KMS-11 (cell line): Measurements from ENCODE around the gene GALNT10.

ENCODE experiments used
- H2AFZ ChIP-seq: fragments of 200-600 bp; sonication (generic); 2 replicates; pipeline ENCODE4 v1.6.1; 2016; ENCODE audit warnings: antibody characterized with exemption, mixed run types, low read depth
- H3K27ac ChIP-seq: fragments of 200-600 bp; sonication (generic); 2 replicates; pipeline ENCODE4 v1.6.1; 2016; ENCODE audit warnings: mild to moderate bottlenecking, mixed run types
- H3K27me3 ChIP-seq: fragments of 200-600 bp; sonication (generic); 2 replicates; pipeline ENCODE4 v1.6.1; 2017; ENCODE audit warnings: mild to moderate bottlenecking, low read depth, mixed run types, moderate library complexity; ENCODE audit not compliant: insufficient read depth
- H3K36me3 ChIP-seq: fragments of 200-600 bp; sonication (generic); 2 replicates; pipeline ENCODE4 v1.6.1; 2017; ENCODE audit warnings: mild to moderate bottlenecking, mixed run types; ENCODE audit not compliant: insufficient read depth
- H3K4me1 ChIP-seq: fragments of 200-600 bp; sonication (generic); 2 replicates; pipeline ENCODE4 v1.6.1; 2016; ENCODE audit warnings: mild to moderate bottlenecking, low read depth, mixed run types; ENCODE audit not compliant: poor library complexity, severe bottlenecking
- H3K4me2 ChIP-seq: fragments of 200-600 bp; sonication (generic); 2 replicates; pipeline ENCODE4 v1.7.0; 2016; ENCODE audit warnings: mild to moderate bottlenecking, mixed run types
- H3K4me3 ChIP-seq: fragments of 200-600 bp; sonication (generic); IDR thresholded peaks from 2 replicates; pipeline ENCODE4 v1.6.1; 2017; ENCODE audit warnings: low read depth, low read length, mixed read lengths; ENCODE audit not compliant: insufficient read depth
- H3K79me2 ChIP-seq: fragments of 200-600 bp; sonication (generic); 2 replicates; pipeline ENCODE4 v1.6.1; 2016; ENCODE audit warnings: low read depth, mixed run types; ENCODE audit not compliant: insufficient read depth
- H3K9ac ChIP-seq: fragments of 200-600 bp; sonication (generic); 2 replicates; pipeline ENCODE4 v1.6.1; 2016; ENCODE audit warnings: mild to moderate bottlenecking, mixed run types
- H4K20me1 ChIP-seq: fragments of 200-600 bp; sonication (generic); 2 replicates; pipeline ENCODE4 v1.6.1; 2016; ENCODE audit warnings: mild to moderate bottlenecking, mixed run types; ENCODE audit not compliant: insufficient read depth
- TF ChIP-seq, protein P1 (sequence below): fragments of 200-600 bp; sonication (generic); conservative IDR thresholded peaks from 2 replicates; pipeline ENCODE4 v1.6.1; 2017; ENCODE audit warnings: low read depth, mild to moderate bottlenecking, antibody characterized with exemption, low read length, moderate library complexity, mixed read lengths

Gene GALNT10

DNA sequence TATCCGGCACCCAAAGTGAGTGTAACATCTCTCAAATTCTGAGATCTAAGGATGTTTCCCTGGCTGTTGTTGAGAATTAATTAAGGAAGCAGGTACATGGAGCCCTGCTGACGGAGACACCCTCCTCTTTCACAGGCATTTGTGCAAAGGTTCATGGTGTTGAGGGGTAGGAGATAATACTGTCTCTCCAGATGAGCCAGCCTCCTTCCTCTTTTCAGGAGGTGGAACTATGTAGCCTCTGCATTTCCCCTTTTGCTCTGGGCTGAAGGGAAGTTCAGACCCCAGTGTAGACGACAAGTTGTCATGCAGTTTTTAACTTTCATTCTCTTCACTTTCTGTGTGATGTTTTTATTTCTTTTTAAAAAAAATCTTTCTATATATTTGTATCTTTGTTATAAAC, 107.5 kb downstream of the GALNT10 start:
- Histone ChIP-seq H3K4me3 (no peak overlapping the region), H3K9ac (no peak overlapping the region), H2AFZ (no peak overlapping the region), H3K27me3 (no peaks in the 10 kb centered on the region), H4K20me1 (no peaks in the 10 kb centered on the region), H3K4me1 (peaks cover 37% of the 10 kb centered on the region), H3K79me2 (no peaks in the 10 kb centered on the region), H3K27ac (no peak overlapping the region), H3K4me2 (no peak overlapping the region), H3K36me3 (no peaks in the 10 kb centered on the region)
- TF ChIP-seq, protein P1, sequence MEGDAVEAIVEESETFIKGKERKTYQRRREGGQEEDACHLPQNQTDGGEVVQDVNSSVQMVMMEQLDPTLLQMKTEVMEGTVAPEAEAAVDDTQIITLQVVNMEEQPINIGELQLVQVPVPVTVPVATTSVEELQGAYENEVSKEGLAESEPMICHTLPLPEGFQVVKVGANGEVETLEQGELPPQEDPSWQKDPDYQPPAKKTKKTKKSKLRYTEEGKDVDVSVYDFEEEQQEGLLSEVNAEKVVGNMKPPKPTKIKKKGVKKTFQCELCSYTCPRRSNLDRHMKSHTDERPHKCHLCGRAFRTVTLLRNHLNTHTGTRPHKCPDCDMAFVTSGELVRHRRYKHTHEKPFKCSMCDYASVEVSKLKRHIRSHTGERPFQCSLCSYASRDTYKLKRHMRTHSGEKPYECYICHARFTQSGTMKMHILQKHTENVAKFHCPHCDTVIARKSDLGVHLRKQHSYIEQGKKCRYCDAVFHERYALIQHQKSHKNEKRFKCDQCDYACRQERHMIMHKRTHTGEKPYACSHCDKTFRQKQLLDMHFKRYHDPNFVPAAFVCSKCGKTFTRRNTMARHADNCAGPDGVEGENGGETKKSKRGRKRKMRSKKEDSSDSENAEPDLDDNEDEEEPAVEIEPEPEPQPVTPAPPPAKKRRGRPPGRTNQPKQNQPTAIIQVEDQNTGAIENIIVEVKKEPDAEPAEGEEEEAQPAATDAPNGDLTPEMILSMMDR = no peak

DNA sequence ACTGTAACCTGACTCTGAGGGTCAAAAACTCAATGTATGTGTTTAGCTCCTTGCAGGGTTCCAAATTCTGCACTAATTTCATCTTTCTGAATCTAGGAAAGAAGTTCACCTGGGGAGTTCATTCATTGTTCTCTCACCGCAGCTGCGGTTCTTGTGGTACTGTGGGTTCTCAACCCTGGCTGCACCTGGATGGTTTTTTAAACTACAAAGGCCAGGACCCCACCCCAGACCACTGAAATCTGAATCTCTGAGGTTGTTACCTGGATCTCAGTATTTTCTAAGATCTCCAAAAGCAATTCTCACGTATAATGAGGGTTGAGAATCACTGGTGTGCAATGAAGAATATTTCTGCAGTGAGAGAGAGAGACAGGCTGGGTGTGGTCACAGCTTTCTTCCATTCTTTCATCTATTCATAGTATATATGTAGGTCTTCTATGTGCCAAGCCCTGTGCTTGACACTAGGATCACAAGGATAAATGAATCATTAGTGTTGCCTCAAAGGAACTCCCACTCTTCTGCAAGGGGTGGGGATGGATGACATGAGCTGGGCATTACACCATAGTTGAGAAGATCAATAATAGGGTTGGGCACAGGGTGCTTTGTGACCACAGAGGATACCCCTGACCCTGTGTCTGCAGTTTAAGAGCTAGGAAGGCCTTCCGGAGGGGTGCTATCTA, 109.8 kb downstream of the GALNT10 start:
- no peaks in the 10 kb centered on the region for H3K36me3 ChIP-seq
- no peaks in the 10 kb centered on the region for H3K79me2 ChIP-seq
- peak overlapping the region; percentile 48; the same call in 1 of the 2 replicates for H3K27ac ChIP-seq
- H3K4me1 ChIP-seq = peaks cover 37% of the 10 kb centered on the region
- no peaks in the 10 kb centered on the region for H3K27me3 ChIP-seq
- no peak overlapping the region for H2AFZ ChIP-seq
- TF ChIP-seq, protein P1 = no peak
- H3K9ac ChIP-seq = no peak overlapping the region
- H3K4me3 ChIP-seq = no peak overlapping the region
- H4K20me1 ChIP-seq = no peaks in the 10 kb centered on the region
- peak overlapping the region; percentile 43; the same call in 1 of the 2 replicates for H3K4me2 ChIP-seq

DNA sequence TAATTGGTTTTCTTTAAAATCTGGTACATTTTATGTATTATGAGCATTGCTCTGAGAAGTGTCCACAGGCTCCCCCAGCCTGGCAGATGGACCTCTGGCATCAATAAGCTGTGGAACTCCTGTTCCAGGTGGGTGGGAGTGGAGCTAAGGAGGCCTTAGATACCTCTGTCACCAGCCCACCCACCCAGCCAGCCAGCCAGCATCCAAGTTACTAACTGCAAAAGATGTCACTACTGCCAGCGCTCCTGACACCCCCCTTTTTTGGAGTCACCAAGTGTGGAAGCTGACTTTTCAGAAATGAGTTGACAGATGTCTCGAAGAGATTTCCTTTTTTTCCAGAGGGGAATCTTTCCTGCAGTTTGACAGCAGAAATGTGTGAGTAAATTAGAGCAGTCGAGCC, 111.2 kb downstream of the GALNT10 start:
- no peaks in the 10 kb centered on the region for H3K79me2 ChIP-seq
- no peaks in the 10 kb centered on the region for H4K20me1 ChIP-seq
- TF ChIP-seq, protein P1 = no peak
- peaks cover 39% of the 10 kb centered on the region for H3K4me1 ChIP-seq
- no peaks in the 10 kb centered on the region for H3K36me3 ChIP-seq
- no peak overlapping the region for H3K4me3 ChIP-seq
- H3K9ac ChIP-seq = no peak overlapping the region
- no peak overlapping the region for H3K27ac ChIP-seq
- peak overlapping the region; percentile 43; the same call in 1 of the 2 replicates for H3K4me2 ChIP-seq
- H2AFZ ChIP-seq = no peak overlapping the region
- H3K27me3 ChIP-seq = no peaks in the 10 kb centered on the region

DNA sequence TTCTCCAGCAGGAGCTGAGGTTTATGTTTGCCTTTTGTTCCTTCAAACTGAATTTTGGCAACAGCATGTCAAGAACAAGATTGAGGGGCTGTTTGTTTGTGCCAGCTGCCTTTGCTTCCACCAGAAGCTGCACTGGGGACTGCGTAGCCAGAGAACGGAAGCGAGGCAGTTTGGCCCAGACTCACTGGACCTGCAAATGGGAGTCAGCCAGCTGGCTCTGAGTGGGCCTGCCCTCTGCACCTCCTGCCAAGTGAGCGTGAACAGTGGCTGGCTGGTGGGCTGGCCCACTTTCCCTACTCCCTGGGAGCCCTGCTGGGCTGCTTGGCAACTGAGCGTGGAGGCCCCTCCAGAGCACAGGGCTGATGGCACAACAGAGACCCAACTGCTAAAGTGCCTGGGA, 111.6 kb downstream of the GALNT10 start:
- H3K4me3 ChIP-seq = no peak overlapping the region
- no peak overlapping the region for H2AFZ ChIP-seq
- peaks cover 39% of the 10 kb centered on the region for H3K4me1 ChIP-seq
- H3K79me2 ChIP-seq = no peaks in the 10 kb centered on the region
- no peak overlapping the region for H3K4me2 ChIP-seq
- H3K27me3 ChIP-seq = no peaks in the 10 kb centered on the region
- TF ChIP-seq, protein P1 = no peak
- no peaks in the 10 kb centered on the region for H3K36me3 ChIP-seq
- H4K20me1 ChIP-seq = no peaks in the 10 kb centered on the region
- H3K9ac ChIP-seq = no peak overlapping the region
- no peak overlapping the region for H3K27ac ChIP-seq
